ENCODE results near the gene BMPR1A.

DNA sequence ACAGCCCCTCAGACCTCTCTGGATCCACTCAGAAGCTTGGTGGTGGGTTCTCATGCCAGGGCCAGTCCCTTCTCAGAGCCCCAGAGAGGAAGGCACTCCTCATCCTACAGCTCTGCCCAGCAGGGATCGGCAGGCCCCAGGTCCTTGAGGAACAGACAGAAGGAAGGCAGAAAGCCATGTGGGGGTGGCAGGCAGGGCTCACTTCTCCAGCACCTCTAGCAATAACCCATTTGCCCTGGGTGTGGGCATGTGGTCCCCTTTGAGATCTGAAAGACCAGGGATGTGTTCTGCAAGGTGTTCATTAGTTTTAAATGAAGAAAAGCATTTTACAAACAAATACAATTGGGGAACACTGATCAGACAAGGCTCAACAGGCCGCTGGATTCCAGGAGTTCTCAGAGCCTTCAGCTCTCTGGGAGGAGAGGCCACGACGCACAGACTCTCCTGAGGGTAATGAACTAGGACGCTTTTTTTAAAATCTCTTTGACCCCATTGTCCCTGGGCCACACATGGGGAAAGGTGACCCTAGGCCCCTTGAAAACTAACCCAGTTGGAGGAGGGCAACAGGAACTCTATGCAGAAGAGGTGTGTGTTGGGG is 47.5 kb upstream of the BMPR1A start:
- no peak for TF ChIP-seq RARB (CRISPR knock-in tag; IDR thresholded peaks at IDR 0.05)
- TF ChIP-seq ZNF565 (CRISPR knock-in tag; conservative IDR thresholded peaks at IDR 0.05; ENCODE audit: low read depth), result no peak
- no peak for TF ChIP-seq GLIS3 (CRISPR knock-in tag; IDR thresholded peaks at IDR 0.05)
- TF ChIP-seq, protein P1, sequence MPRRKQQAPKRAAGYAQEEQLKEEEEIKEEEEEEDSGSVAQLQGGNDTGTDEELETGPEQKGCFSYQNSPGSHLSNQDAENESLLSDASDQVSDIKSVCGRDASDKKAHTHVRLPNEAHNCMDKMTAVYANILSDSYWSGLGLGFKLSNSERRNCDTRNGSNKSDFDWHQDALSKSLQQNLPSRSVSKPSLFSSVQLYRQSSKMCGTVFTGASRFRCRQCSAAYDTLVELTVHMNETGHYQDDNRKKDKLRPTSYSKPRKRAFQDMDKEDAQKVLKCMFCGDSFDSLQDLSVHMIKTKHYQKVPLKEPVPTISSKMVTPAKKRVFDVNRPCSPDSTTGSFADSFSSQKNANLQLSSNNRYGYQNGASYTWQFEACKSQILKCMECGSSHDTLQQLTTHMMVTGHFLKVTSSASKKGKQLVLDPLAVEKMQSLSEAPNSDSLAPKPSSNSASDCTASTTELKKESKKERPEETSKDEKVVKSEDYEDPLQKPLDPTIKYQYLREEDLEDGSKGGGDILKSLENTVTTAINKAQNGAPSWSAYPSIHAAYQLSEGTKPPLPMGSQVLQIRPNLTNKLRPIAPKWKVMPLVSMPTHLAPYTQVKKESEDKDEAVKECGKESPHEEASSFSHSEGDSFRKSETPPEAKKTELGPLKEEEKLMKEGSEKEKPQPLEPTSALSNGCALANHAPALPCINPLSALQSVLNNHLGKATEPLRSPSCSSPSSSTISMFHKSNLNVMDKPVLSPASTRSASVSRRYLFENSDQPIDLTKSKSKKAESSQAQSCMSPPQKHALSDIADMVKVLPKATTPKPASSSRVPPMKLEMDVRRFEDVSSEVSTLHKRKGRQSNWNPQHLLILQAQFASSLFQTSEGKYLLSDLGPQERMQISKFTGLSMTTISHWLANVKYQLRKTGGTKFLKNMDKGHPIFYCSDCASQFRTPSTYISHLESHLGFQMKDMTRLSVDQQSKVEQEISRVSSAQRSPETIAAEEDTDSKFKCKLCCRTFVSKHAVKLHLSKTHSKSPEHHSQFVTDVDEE (CRISPR knock-in tag; IDR thresholded peaks at IDR 0.05), result no peak
- no peak for TF ChIP-seq TOX (CRISPR knock-in tag; IDR thresholded peaks at IDR 0.05; ENCODE audit: borderline replicate concordance)
- TF ChIP-seq, protein P2, sequence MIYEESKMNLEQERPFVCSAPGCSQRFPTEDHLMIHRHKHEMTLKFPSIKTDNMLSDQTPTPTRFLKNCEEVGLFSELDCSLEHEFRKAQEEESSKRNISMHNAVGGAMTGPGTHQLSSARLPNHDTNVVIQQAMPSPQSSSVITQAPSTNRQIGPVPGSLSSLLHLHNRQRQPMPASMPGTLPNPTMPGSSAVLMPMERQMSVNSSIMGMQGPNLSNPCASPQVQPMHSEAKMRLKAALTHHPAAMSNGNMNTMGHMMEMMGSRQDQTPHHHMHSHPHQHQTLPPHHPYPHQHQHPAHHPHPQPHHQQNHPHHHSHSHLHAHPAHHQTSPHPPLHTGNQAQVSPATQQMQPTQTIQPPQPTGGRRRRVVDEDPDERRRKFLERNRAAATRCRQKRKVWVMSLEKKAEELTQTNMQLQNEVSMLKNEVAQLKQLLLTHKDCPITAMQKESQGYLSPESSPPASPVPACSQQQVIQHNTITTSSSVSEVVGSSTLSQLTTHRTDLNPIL (CRISPR knock-in tag; IDR thresholded peaks at IDR 0.05; ENCODE audit: low read depth), result no peak
- no peak for TF ChIP-seq ZC3H10 (CRISPR knock-in tag; IDR thresholded peaks at IDR 0.05)
- no peak for TF ChIP-seq SNAI2 (CRISPR knock-in tag; IDR thresholded peaks at IDR 0.05)
- TF ChIP-seq, protein P3, sequence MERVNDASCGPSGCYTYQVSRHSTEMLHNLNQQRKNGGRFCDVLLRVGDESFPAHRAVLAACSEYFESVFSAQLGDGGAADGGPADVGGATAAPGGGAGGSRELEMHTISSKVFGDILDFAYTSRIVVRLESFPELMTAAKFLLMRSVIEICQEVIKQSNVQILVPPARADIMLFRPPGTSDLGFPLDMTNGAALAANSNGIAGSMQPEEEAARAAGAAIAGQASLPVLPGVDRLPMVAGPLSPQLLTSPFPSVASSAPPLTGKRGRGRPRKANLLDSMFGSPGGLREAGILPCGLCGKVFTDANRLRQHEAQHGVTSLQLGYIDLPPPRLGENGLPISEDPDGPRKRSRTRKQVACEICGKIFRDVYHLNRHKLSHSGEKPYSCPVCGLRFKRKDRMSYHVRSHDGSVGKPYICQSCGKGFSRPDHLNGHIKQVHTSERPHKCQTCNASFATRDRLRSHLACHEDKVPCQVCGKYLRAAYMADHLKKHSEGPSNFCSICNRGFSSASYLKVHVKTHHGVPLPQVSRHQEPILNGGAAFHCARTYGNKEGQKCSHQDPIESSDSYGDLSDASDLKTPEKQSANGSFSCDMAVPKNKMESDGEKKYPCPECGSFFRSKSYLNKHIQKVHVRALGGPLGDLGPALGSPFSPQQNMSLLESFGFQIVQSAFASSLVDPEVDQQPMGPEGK (CRISPR knock-in tag; IDR thresholded peaks at IDR 0.05; ENCODE audit: borderline replicate concordance), result no peak
- no peak for TF ChIP-seq ZNF70 (CRISPR knock-in tag; IDR thresholded peaks at IDR 0.05)
- TF ChIP-seq, protein P4, sequence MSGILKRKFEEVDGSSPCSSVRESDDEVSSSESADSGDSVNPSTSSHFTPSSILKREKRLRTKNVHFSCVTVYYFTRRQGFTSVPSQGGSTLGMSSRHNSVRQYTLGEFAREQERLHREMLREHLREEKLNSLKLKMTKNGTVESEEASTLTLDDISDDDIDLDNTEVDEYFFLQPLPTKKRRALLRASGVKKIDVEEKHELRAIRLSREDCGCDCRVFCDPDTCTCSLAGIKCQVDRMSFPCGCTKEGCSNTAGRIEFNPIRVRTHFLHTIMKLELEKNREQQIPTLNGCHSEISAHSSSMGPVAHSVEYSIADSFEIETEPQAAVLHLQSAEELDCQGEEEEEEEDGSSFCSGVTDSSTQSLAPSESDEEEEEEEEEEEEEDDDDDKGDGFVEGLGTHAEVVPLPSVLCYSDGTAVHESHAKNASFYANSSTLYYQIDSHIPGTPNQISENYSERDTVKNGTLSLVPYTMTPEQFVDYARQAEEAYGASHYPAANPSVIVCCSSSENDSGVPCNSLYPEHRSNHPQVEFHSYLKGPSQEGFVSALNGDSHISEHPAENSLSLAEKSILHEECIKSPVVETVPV (CRISPR knock-in tag; IDR thresholded peaks at IDR 0.05), result no peak

Data from SK-N-SH treated with all-trans-retinoic acid at 6 μM for 48 hours (cell line).